ENCODE data around the gene TBC1D22A. TPM values are rescaled to one million over a fixed set of nuclear protein-coding genes. Genes with fewer than 3 reads are reported as not detected.
"Not testable (repeated sequence)": the region's sequence is repeated elsewhere in the genome, so short reads cannot be mapped to it uniquely, and the experiment has no call there.

Gene TBC1D22A
- total RNA-seq, 6 experiments from 2014 or later, result 20.4 to 24.1 (median 22.2) TPM

DNA sequence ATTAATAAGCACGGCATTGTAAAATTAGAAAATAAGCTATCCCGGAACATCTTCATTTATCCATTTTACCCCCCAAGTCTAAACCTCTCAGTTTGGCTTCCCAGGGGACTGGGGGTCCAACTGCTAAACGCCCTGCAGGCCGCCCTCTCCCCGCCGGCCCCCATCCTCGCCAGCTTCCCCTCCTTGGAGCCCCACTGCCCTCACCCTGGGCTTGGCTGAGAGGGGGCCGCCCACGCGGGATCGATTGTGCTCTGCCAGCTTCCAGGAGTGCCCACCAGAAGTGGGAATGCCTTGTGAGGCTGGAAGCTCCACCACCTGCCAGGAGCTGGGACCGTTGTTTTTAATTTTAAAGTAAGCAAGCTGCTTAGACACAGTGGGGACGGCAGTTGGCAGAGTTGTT, 353.5 kb downstream of the TBC1D22A start:
- DNase-seq, result no peak
- TF ChIP-seq, protein P1, sequence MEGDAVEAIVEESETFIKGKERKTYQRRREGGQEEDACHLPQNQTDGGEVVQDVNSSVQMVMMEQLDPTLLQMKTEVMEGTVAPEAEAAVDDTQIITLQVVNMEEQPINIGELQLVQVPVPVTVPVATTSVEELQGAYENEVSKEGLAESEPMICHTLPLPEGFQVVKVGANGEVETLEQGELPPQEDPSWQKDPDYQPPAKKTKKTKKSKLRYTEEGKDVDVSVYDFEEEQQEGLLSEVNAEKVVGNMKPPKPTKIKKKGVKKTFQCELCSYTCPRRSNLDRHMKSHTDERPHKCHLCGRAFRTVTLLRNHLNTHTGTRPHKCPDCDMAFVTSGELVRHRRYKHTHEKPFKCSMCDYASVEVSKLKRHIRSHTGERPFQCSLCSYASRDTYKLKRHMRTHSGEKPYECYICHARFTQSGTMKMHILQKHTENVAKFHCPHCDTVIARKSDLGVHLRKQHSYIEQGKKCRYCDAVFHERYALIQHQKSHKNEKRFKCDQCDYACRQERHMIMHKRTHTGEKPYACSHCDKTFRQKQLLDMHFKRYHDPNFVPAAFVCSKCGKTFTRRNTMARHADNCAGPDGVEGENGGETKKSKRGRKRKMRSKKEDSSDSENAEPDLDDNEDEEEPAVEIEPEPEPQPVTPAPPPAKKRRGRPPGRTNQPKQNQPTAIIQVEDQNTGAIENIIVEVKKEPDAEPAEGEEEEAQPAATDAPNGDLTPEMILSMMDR (IDR thresholded peaks at IDR 0.05), result no peak
- peaks cover 7% of the 10 kb centered on the region for H3K4me1 Mint-ChIP-seq (ENCODE audit: low read depth)
- H3K36me3 Mint-ChIP-seq (ENCODE audit: low read depth), result no peaks in the 10 kb centered on the region
- H3K9me3 Mint-ChIP-seq, result no peaks in the 10 kb centered on the region
- H3K27ac Mint-ChIP-seq, result no peak overlapping the region
- no peak overlapping the region for H3K4me3 Mint-ChIP-seq
- peaks cover 4% of the 10 kb centered on the region; the same call in 1 of the 2 replicates for H3K27me3 Mint-ChIP-seq (ENCODE audit: insufficient read depth)

DNA sequence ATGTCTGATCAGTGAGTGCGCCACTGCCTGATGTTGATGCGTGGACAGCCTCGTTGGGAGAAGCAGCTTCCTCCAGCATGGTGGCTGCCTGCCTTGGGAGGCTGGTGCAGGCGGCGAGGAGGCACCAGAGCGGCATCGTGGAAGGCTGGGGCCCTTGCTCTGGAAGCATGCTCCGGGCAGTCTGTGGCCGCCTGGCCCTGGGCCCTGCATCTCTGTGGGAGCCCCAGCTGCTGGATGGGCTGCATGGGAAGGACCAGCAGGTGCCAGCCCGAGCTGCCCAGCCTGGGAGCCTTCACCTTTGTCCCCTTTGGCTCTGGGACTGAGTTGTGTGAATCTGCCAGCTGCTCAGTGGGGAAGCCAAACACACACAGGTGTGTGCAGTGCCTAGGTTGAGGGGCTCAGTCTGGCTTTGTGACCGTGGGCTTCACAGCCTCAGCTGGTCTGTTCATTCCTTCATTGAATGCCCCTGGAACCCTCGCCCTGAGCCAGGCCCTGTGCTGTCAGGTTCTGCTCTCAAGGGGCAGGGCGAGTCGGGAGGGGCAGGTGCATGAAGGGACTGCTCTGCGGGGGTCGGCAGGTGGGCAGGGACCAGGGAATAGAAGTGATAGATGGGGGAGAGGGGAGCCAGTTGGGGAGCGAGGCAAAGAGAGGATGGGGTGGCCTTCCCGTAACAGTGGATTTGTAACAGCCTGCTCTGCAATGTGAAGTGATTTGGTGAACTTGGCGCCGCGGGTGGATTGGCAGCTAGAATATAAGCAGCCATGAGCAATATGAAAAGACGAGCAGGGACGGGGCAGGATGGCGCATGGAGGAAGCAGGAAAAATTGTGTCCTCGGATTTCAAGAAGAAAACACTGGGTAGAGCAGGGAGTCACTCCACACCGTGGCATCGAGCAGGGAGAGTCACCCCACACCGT, 354.2 kb downstream of the TBC1D22A start:
- H3K4me3 Mint-ChIP-seq, result no peak overlapping the region
- no peak overlapping the region for H3K27ac Mint-ChIP-seq
- DNase-seq, result no peak
- H3K36me3 Mint-ChIP-seq (ENCODE audit: low read depth), result no peaks in the 10 kb centered on the region
- H3K4me1 Mint-ChIP-seq (ENCODE audit: low read depth), result no peaks in the 10 kb centered on the region
- H3K27me3 Mint-ChIP-seq (ENCODE audit: insufficient read depth), result peaks cover 4% of the 10 kb centered on the region; the same call in 1 of the 2 replicates
- TF ChIP-seq, protein P1 (IDR thresholded peaks at IDR 0.05), result no peak
- H3K9me3 Mint-ChIP-seq, result no peaks in the 10 kb centered on the region

DNA sequence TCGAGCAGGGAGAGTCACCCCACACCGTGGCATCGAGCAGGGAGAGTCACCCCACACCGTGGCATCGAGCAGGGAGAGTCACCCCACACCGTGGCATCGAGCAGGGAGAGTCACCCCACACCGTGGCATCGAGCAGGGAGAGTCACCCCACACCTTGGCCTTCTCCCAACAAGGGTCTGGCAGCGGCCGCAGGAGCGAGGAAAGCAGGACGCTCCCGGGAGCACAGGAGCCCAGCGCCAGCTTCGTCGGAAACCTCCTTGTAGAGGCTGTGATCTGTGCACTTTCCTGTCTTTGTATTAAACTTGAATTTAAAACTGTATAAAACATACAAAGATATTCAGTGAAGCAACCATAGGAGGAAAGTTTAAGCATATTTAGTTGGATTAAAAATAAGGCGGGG, 355.0 kb downstream of the TBC1D22A start:
- H3K36me3 Mint-ChIP-seq (ENCODE audit: low read depth); H3K27ac Mint-ChIP-seq; H3K27me3 Mint-ChIP-seq (ENCODE audit: insufficient read depth); DNase-seq; H3K9me3 Mint-ChIP-seq; H3K4me3 Mint-ChIP-seq; H3K4me1 Mint-ChIP-seq (ENCODE audit: low read depth): not testable (repeated sequence)

DNA sequence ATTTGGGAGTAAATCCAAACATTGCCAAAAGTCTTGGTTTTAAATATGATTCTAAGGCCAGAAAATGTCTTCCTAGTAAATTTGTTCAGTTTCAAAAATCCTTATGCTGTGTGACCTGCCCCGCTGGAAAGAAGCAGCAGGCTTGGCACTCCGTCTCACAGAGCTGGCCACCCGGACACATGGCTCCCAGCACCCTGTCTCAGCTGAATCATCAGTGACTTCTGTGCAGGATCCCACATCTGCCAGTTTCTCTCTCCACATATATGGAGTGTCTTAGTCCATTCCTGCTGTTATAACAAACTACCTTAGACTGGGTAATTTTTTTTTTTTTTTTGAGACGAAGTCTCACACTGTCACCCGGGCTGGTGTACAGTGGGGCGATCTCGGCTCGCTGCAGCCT, 356.7 kb downstream of the TBC1D22A start:
- Mint-ChIP-seq H3K4me1 (ENCODE audit: low read depth) (no peaks in the 10 kb centered on the region), H3K4me3 (no peak overlapping the region), H3K9me3 (no peaks in the 10 kb centered on the region), H3K27me3 (ENCODE audit: insufficient read depth) (no peaks in the 10 kb centered on the region; the same call in 1 of the 2 replicates), H3K27ac (no peak overlapping the region), H3K36me3 (ENCODE audit: low read depth) (no peaks in the 10 kb centered on the region)
- TF ChIP-seq, protein P1 (IDR thresholded peaks at IDR 0.05), result no peak
- DNase-seq, result no peak

DNA sequence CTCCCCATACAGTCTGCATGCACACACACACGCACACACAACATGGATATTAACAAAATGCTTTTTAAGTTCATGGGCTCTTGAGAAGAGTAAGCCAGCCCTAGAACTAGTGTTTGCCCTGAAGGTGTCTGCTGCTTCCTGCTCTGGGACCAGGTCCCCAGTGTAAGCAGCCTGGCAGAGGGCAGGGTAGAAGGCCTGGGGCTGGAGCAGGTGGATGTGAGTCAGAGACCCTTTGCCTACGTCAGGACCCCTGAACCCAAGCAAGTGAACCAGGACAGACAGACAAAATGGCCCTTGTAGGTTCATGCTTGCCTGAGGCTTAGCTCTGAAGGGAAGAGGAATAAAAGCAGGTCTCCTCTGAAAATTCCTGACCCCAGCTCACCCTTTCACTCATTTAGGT, 357.9 kb downstream of the TBC1D22A start:
- Mint-ChIP-seq H3K9me3 (no peaks in the 10 kb centered on the region), H3K27me3 (ENCODE audit: insufficient read depth) (no peaks in the 10 kb centered on the region; the same call in 1 of the 2 replicates), H3K4me1 (ENCODE audit: low read depth) (no peaks in the 10 kb centered on the region), H3K27ac (no peak overlapping the region), H3K36me3 (ENCODE audit: low read depth) (no peaks in the 10 kb centered on the region), H3K4me3 (no peak overlapping the region)
- DNase-seq, result no peak
- TF ChIP-seq, protein P1 (IDR thresholded peaks at IDR 0.05), result no peak

DNA sequence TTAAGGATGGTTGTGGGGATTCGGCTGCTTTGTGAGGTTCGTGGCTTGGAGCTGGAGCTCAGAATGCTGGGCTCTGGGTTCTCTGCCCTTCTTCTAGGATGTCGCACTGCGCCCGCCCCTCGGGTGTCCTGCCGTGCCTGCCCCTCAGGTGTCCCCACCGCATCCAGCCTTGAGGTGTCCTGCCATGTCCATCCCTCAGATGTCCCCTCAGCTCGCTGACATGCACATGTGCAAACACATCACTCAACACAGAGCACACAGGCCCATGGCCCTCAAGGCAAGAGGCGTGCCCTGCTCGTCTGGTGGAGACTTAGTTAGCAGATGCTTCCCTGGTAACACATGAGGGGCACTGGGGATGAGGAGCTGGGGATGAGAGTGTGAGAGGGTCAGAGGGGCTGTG, 359.3 kb downstream of the TBC1D22A start:
- Mint-ChIP-seq H3K27ac (no peak overlapping the region), H3K27me3 (ENCODE audit: insufficient read depth) (no peaks in the 10 kb centered on the region; the same call in 1 of the 2 replicates)

More for the DNA sequence above, 359.3 kb downstream of the TBC1D22A start:
- Mint-ChIP-seq H3K9me3 (no peaks in the 10 kb centered on the region), H3K4me3 (no peak overlapping the region), H3K36me3 (ENCODE audit: low read depth) (no peaks in the 10 kb centered on the region), H3K4me1 (ENCODE audit: low read depth) (no peaks in the 10 kb centered on the region)
- DNase-seq, result no peak
- TF ChIP-seq, protein P1 (IDR thresholded peaks at IDR 0.05), result no peak

Measured in HFFc6 (cell line).